GM12875 (cell line): Measurements from ENCODE around the gene RER1.

Experiments
- H3K4me3 ChIP-seq: one replicate; pipeline ENCODE4 v1.5.1; 2011; ENCODE audit warnings: low read depth, low read length, control low read depth
- CTCF ChIP-seq: IDR thresholded peaks from 2 replicates; pipeline ENCODE4 v1.5.1; 2011; ENCODE audit warnings: low read depth, mild to moderate bottlenecking, control low read depth, inconsistent platforms, low read length, moderate library complexity, borderline replicate concordance; ENCODE audit not compliant: insufficient read depth

RER1 gene

GRCh38 chr1:2345297-2346075, 46.2 kb upstream of the RER1 start:
- no peak overlapping the region for H3K4me3 ChIP-seq

GRCh38 chr1:2346691-2347408, 44.8 kb upstream of the RER1 start:
- H3K4me3 ChIP-seq: no peak overlapping the region
- no peak for TF ChIP-seq CTCF

More at GRCh38 chr1:2345297-2346075, 46.2 kb upstream of the RER1 start:
- TF ChIP-seq CTCF: no peak

- H3K4me3 ChIP-seq: no peak overlapping the region
Measured at GRCh38 chr1:2347409-2347785, 44.2 kb upstream of the RER1 start.

GRCh38 chr1:2347896-2348295, 43.7 kb upstream of the RER1 start:
- no peak for TF ChIP-seq CTCF
- H3K4me3 ChIP-seq: no peak overlapping the region

More at GRCh38 chr1:2347409-2347785, 44.2 kb upstream of the RER1 start:
- TF ChIP-seq CTCF: no peak

- H3K4me3 ChIP-seq: no peak overlapping the region
- no peak for TF ChIP-seq CTCF
Measured at GRCh38 chr1:2348346-2349325, 43.0 kb upstream of the RER1 start.

- no peak overlapping the region for H3K4me3 ChIP-seq
- no peak for TF ChIP-seq CTCF
Measured at GRCh38 chr1:2349806-2350205, 41.8 kb upstream of the RER1 start.
